GM12865 (cell line): ENCODE measurements around the gene DENND1A.

Experiments
- DNase-seq: peaks from one replicate; pipeline ENCODE4 v3.0.0; 2010; ENCODE audit warnings: low read depth
- H3K4me3 ChIP-seq: 2 replicates; pipeline ENCODE4 v1.5.1; 2011; ENCODE audit warnings: mild to moderate bottlenecking, low read depth, low read length, control low read depth
- CTCF ChIP-seq: IDR thresholded peaks from 2 replicates; pipeline ENCODE4 v1.5.1; 2011; ENCODE audit warnings: low read length, control low read depth, low read depth, inconsistent platforms; ENCODE audit not compliant: insufficient read depth; ENCODE audit errors: missing control alignments

DENND1A gene

DNA sequence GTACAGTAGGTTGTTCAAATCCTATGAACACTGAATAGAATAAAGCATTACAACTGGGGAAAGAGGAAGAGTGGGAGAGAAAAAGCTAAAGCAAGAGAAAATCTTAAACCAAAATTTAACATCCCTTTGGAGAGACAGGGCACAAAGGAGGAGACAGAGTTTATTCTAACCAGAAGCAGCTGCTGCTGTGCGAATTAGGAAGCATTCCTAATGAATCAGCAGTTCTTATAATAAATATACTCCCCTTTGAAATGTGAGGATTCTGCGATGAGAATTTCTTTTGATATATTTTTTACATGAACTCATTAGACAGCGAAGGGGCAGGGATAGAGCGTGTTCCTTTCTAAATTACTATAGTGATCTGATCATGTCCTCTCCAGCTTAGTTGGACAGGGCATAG lies 233.4 kb downstream of the DENND1A start:
- H3K4me3 ChIP-seq: no peak overlapping the region
- no peak for TF ChIP-seq CTCF
- no peak for DNase-seq

GRCh38 chr9:123695386-123695785 lies 234.5 kb downstream of the DENND1A start:
- DNase-seq: no peak
- TF ChIP-seq CTCF: no peak
- no peak overlapping the region for H3K4me3 ChIP-seq

DNA sequence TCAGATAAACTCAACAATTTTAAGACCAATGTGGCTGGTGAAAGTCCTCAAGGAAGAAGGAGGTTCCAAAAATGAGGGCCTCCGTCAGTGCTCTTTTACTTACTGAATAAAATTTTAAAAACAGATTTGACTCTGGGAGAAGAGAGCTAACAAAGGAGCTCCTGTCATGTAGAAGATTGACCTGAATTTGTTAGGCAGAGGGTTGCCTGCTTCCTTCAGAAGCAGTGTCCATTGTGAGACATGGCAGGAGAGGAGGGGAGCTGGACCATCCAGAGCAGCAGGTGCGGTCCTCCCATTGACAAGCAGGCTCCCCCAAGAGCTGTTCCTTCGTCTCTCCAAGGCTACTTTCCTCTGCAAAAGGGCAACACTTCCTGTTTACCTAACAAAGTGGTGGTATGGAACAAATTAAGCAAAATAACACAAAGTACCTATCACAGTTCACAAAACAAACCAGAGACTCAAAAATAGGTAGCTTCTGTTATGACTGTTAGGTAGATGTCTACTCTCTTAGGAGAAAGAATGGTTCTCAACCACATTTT lies 238.1 kb downstream of the DENND1A start:
- DNase-seq: no peak
- no peak overlapping the region for H3K4me3 ChIP-seq
- no peak for TF ChIP-seq CTCF

GRCh38 chr9:123689701-123690428 lies 240.1 kb downstream of the DENND1A start:
- TF ChIP-seq CTCF: no peak
- DNase-seq: no peak
- no peak overlapping the region for H3K4me3 ChIP-seq

DNA sequence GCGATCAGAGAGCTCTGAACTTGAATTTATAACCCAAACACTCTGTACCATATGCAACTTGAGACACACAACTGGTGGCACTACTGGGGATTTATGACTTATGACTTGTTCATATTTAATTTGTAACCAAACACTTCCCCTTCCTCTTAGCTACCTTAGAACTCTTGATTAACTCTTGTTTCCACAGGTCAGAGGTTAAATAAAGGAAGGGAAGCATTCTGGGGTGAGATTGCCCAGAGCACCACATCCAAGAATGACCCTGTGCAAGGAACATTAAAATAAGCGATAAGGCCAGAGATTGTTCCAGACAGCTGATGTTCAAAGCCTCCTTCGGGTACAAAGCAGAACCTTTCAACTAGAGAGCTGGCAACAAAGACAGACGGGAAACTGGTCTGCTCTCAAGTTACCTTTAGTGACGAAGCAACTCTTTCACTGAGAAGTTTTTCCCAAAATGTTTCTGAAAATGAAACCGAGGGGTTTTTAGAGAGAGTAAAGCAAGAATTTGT lies 242.6 kb downstream of the DENND1A start:
- DNase-seq: no peak
- no peak for TF ChIP-seq CTCF

GRCh38 chr9:123686829-123687192 lies 243.1 kb downstream of the DENND1A start:
- no peak for DNase-seq
- H3K4me3 ChIP-seq: no peak overlapping the region
- no peak for TF ChIP-seq CTCF

More for the DNA sequence above, 242.6 kb downstream of the DENND1A start:
- no peak overlapping the region for H3K4me3 ChIP-seq

GRCh38 chr9:123686131-123686828 lies 243.6 kb downstream of the DENND1A start:
- TF ChIP-seq CTCF: no peak
- H3K4me3 ChIP-seq: no peak overlapping the region
- DNase-seq: no peak
